Body of pancreas (tissue), 4 donors: ENCODE measurements around the gene MCCD1. TPM values are rescaled to one million over a fixed set of nuclear protein-coding genes. Genes with fewer than 3 reads are reported as not detected.
"Not testable (repeated sequence)": the region's sequence is repeated elsewhere in the genome, so short reads cannot be mapped to it uniquely, and the experiment has no call there.

Source experiments
- ATAC-seq: fragments of 150-250 bp; one replicate; pipeline ENCODE4 v1.9.1; 2016
- DNase-seq, 4 donors: peaks; one replicate each; pipeline ENCODE4 v3.0.0-alpha.2; 2019
- H3K27ac ChIP-seq, 4 donors: fragments of 200-600 bp; sonication (generic); 1 replicate in 3 of 4; 2 replicates in 1 of 4; pipeline versions ENCODE4 v1.5.1 to v1.6.1; 2016 to 2019; ENCODE audit warnings: mild to moderate bottlenecking in 1 of 4, mixed read lengths in 1 of 4, moderate library complexity in 1 of 4
- H3K27me3 ChIP-seq, 2 donors: fragments of 200-600 bp; sonication (generic); one replicate each; pipeline ENCODE4 v1.6.0; 2016; ENCODE audit warnings: mild to moderate bottlenecking in 1 of 2
- H3K36me3 ChIP-seq, 2 donors: fragments of 200-600 bp; sonication (generic); replicated peaks in 1 of 2; 2 replicates each; pipeline ENCODE4 v1.5.1; 2016; ENCODE audit warnings: low read depth in 2 of 2; ENCODE audit not compliant: insufficient read depth in 1 of 2
- H3K4me1 ChIP-seq: fragments of 200-600 bp; sonication (generic); one replicate; pipeline ENCODE4 v1.6.0; 2016
- H3K4me3 ChIP-seq, 2 donors: fragments of 200-600 bp; sonication (generic); 1 replicate in 1 of 2; 2 replicates in 1 of 2; pipeline ENCODE4 v1.5.1; 2016 to 2019
- H3K9me3 ChIP-seq, 3 donors: fragments of 200-600 bp; sonication (generic); 1 replicate in 2 of 3; 2 replicates in 1 of 3; pipeline ENCODE4 v1.5.1; 2016
- POLR2A ChIP-seq, 3 donors: fragments of 450-650 bp; IDR thresholded peaks; one replicate each; pipeline ENCODE4 v1.6.1; 2016; ENCODE audit warnings: antibody characterized with exemption in 3 of 3, mild to moderate bottlenecking in 2 of 3
- WGBS, 2 donors: methylation state at CpG; one replicate each; pipeline ENCODE4 v1.1.5; 2017; 5-methylcytosine and 5-hydroxymethylcytosine counted together
- intact Hi-C: fragments of 100-400 bp; cut with DNase I; formaldehyde crosslinking; loops from one replicate; pipeline ENCODE4 v1.15.1; 2023
- total RNA-seq, 2 donors: library from RNA; depleted of rRNA; stranded (reverse); fragments of >200 nt; gene quantifications; one replicate each; pipeline ENCODE4 v1.1.0, GENCODE V29; 2016
- TF ChIP-seq, protein P1 (sequence below), 7 experiments: fragments of 450-650 bp in 4 of 7; fragments of 200-600 bp in 3 of 7; sonication (generic) in 3 of 7; IDR thresholded peaks; one replicate each; pipeline ENCODE4 v1.5.1; 2016 to 2019; ENCODE audit warnings: antibody characterized with exemption in 7 of 7

Gene MCCD1
- total RNA-seq, 2 donors from 2014 or later, result not detected

- intact Hi-C loops, result loop anchor here (5.0 kb wide), 1 partner anchor 49 kb away; no protein-coding TSS in a partner anchor
- WGBS, 2 donors, result 47 to 69% methylated on average over 12 to 24 of the region's 24 CpGs
Observed at GRCh38 chr6:31547727-31548543, 19.2 kb downstream of the MCCD1 start.

GRCh38 chr6:31548544-31548873 is 19.7 kb downstream of the MCCD1 start:
- no peaks in the 10 kb centered on the region for H3K9me3 ChIP-seq
- peaks cover 29% of the 10 kb centered on the region for H3K4me1 ChIP-seq
- TF ChIP-seq POLR2A (IDR thresholded peaks at IDR 0.05), result no peak
- TF ChIP-seq, protein P1, sequence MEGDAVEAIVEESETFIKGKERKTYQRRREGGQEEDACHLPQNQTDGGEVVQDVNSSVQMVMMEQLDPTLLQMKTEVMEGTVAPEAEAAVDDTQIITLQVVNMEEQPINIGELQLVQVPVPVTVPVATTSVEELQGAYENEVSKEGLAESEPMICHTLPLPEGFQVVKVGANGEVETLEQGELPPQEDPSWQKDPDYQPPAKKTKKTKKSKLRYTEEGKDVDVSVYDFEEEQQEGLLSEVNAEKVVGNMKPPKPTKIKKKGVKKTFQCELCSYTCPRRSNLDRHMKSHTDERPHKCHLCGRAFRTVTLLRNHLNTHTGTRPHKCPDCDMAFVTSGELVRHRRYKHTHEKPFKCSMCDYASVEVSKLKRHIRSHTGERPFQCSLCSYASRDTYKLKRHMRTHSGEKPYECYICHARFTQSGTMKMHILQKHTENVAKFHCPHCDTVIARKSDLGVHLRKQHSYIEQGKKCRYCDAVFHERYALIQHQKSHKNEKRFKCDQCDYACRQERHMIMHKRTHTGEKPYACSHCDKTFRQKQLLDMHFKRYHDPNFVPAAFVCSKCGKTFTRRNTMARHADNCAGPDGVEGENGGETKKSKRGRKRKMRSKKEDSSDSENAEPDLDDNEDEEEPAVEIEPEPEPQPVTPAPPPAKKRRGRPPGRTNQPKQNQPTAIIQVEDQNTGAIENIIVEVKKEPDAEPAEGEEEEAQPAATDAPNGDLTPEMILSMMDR (IDR thresholded peaks at IDR 0.05), result no peak
- no peak for DNase-seq
- no peaks in the 10 kb centered on the region for H3K27me3 ChIP-seq
- no peak overlapping the region for H3K4me3 ChIP-seq
- peak overlapping the region in 1 of 4 donors; percentile 85 for H3K27ac ChIP-seq
- intact Hi-C loops, result loop anchor here (5.0 kb wide), 1 partner anchor 49 kb away; no protein-coding TSS in a partner anchor
- H3K36me3 ChIP-seq, result peaks cover 0 to 3% of the 10 kb centered on the region in 2 donors
- ATAC-seq, result no peak
- 89 to 97% methylated on average over 2 of the region's 2 CpGs for WGBS, 2 donors

More at GRCh38 chr6:31547727-31548543, 19.2 kb downstream of the MCCD1 start:
- Histone ChIP-seq H3K36me3 (peaks cover 0 to 3% of the 10 kb centered on the region in 2 donors), H3K9me3 (no peaks in the 10 kb centered on the region), H3K4me1 (peaks cover 26% of the 10 kb centered on the region), H3K27ac (peak overlapping the region; percentile 56 to 85 (median 71)), H3K27me3 (no peaks in the 10 kb centered on the region), H3K4me3 (peak overlapping the region; percentile 15 to 21)
- ATAC-seq, result no peak
- TF ChIP-seq, protein P1 (IDR thresholded peaks at IDR 0.05), result no peak
- no peak for TF ChIP-seq POLR2A (IDR thresholded peaks at IDR 0.05)
- DNase-seq, result no peak

- H3K36me3 ChIP-seq, H3K27me3 ChIP-seq, ATAC-seq, H3K27ac ChIP-seq, intact Hi-C loops, H3K4me3 ChIP-seq, H3K9me3 ChIP-seq: not testable (repeated sequence)
- TF ChIP-seq, protein P1 (IDR thresholded peaks at IDR 0.05), result peak in 4 of 7 experiments; percentile 15 to 53 (median 36)
- peaks cover 29% of the 10 kb centered on the region for H3K4me1 ChIP-seq
- peak in 3 of 4 donors; percentile 54 to 70 (median 66) for DNase-seq
- 43 to 54% methylated on average over 5 of the region's 5 CpGs for WGBS, 2 donors
Observed at GRCh38 chr6:31551371-31551770, 22.6 kb downstream of the MCCD1 start.

- no peak for DNase-seq
- intact Hi-C loops, result no loop called here
- TF ChIP-seq, protein P1 (IDR thresholded peaks at IDR 0.05), result no peak
- TF ChIP-seq POLR2A (IDR thresholded peaks at IDR 0.05), result no peak
- Histone ChIP-seq H3K27ac (no peak overlapping the region), H3K4me3 (no peak overlapping the region), H3K36me3 (peaks cover 10 to 11% of the 10 kb centered on the region in 2 donors), H3K4me1 (peaks cover 13% of the 10 kb centered on the region), H3K27me3 (no peaks in the 10 kb centered on the region), H3K9me3 (no peaks in the 10 kb centered on the region)
- WGBS, 2 donors, result 66 to 78% methylated on average over 3 of the region's 3 CpGs
- no peak for ATAC-seq
Observed at GRCh38 chr6:31556307-31556706, 27.5 kb downstream of the MCCD1 start.
